Keratinocyte (primary cell): ENCODE results near the gene FCHO2. TPM values are rescaled to one million over a fixed set of nuclear protein-coding genes. Genes with fewer than 3 reads are reported as not detected.

Experiments used
- DNase-seq: peaks from one replicate; pipeline ENCODE4 v3.0.0-alpha.2; 2011; ENCODE audit warnings: low read depth, missing footprints, low spot score
- FAIRE-seq: peaks from 2 replicates; lab custom pipeline; 2011; peaks lifted over from hg19 to GRCh38; lab: Jason Lieb, UNC
- H2AFZ ChIP-seq: 2 replicates; pipeline ENCODE4 v1.6.0; 2012; ENCODE audit warnings: low read length, control low read depth, inconsistent platforms; ENCODE audit not compliant: control insufficient read depth
- H3K27ac ChIP-seq: 2 replicates; pipeline ENCODE4 v1.5.1; 2011; ENCODE audit warnings: low read length; ENCODE audit not compliant: control insufficient read depth, insufficient read depth
- H3K27me3 ChIP-seq: 3 replicates; pipeline ENCODE4 v1.6.0; 2011; ENCODE audit warnings: low read length; ENCODE audit not compliant: control insufficient read depth, insufficient read depth; ENCODE audit errors: extremely low read depth
- H3K36me3 ChIP-seq, 2 experiments: 2 replicates in 1 of 2; 3 replicates in 1 of 2; pipeline ENCODE4 v1.5.1; 2011; ENCODE audit warnings: low read length in 2 of 2, mild to moderate bottlenecking in 1 of 2; ENCODE audit not compliant: control insufficient read depth in 2 of 2, insufficient read depth in 2 of 2; ENCODE audit errors: extremely low read depth in 1 of 2
- H3K4me1 ChIP-seq: 3 replicates; pipeline ENCODE4 v1.5.1; 2011; ENCODE audit warnings: low read length; ENCODE audit not compliant: control insufficient read depth, insufficient read depth; ENCODE audit errors: extremely low read depth
- H3K4me2 ChIP-seq: 3 replicates; pipeline ENCODE4 v1.6.0; 2011; ENCODE audit warnings: low read depth, low read length; ENCODE audit not compliant: control insufficient read depth, insufficient read depth; ENCODE audit errors: extremely low read depth
- H3K4me3 ChIP-seq, 3 experiments: fragments of 200-600 bp in 1 of 3; sonication (generic) in 1 of 3; 2 replicates in 2 of 3; 3 replicates in 1 of 3; pipeline ENCODE4 v1.5.1; 2011 to 2016; ENCODE audit warnings: low read length in 3 of 3, mild to moderate bottlenecking in 3 of 3, control low read depth in 2 of 3, inconsistent platforms in 1 of 3, low read depth in 1 of 3, mixed read lengths in 1 of 3, mixed run types in 1 of 3, moderate library complexity in 1 of 3; ENCODE audit not compliant: control insufficient read depth in 2 of 3, insufficient read depth in 2 of 3; ENCODE audit errors: extremely low read depth in 1 of 3
- H3K79me2 ChIP-seq: 2 replicates; pipeline ENCODE4 v1.6.0; 2012; ENCODE audit warnings: low read length; ENCODE audit not compliant: control insufficient read depth, insufficient read depth
- H3K9ac ChIP-seq: 3 replicates; pipeline ENCODE4 v1.6.0; 2011; ENCODE audit warnings: low read length; ENCODE audit not compliant: control insufficient read depth, insufficient read depth; ENCODE audit errors: extremely low read depth
- H3K9me1 ChIP-seq: 3 replicates; pipeline ENCODE4 v1.6.0; 2011; ENCODE audit warnings: low read length; ENCODE audit not compliant: control insufficient read depth, insufficient read depth; ENCODE audit errors: extremely low read depth
- H3K9me3 ChIP-seq: 2 replicates; pipeline ENCODE4 v1.5.1; 2012; ENCODE audit warnings: low read depth, low read length; ENCODE audit not compliant: control insufficient read depth
- H4K20me1 ChIP-seq: 3 replicates; pipeline ENCODE4 v1.6.0; 2011; ENCODE audit warnings: low read length; ENCODE audit not compliant: control insufficient read depth, insufficient read depth; ENCODE audit errors: extremely low read depth
- CTCF ChIP-seq, 3 experiments: IDR thresholded peaks in 1 of 3; conservative IDR thresholded peaks in 1 of 3; optimal IDR thresholded peaks in 1 of 3; 2 replicates in 2 of 3; 3 replicates in 1 of 3; pipeline versions ENCODE3 to v1.5.1; 2011; ENCODE audit warnings: low read length in 3 of 3, mild to moderate bottlenecking in 3 of 3, moderate library complexity in 2 of 3, control low read depth in 1 of 3, inconsistent platforms in 1 of 3; ENCODE audit not compliant: insufficient read depth in 2 of 3; ENCODE audit errors: extremely low read depth in 1 of 3
- EZH2 ChIP-seq: IDR thresholded peaks from one replicate; pipeline ENCODE4 v1.6.1; 2012; ENCODE audit warnings: inconsistent platforms, mild to moderate bottlenecking, low read length, moderate library complexity
- dilution Hi-C: fragments of 300-500 bp; cut with MboI; formaldehyde crosslinking; loops from one replicate; pipeline ENCODE4 v1.7.0; 2020; ENCODE audit warnings: low sequenced_read_pairs; ENCODE audit not compliant: extremely low pct_ligation_motif_present
- polyA plus RNA-seq, 5 experiments: library from polyadenylated mRNA; depleted of rRNA in 3 of 5; stranded (reverse) in 3 of 5; stranded (forward) in 1 of 5; unstranded in 1 of 5; fragments of >200 nt; gene quantifications; 1 replicate in 1 of 5; 2 replicates in 3 of 5; 3 replicates in 1 of 5; pipeline versions ENCODE4 v1.2.1 to v1.2.3, GENCODE V29; 2011 to 2012; ENCODE audit warnings: missing spikeins in 2 of 5, low read depth in 1 of 5, low replicate concordance in 1 of 5

FCHO2 gene
- polyA plus RNA-seq, 1 donor (not counting 4 experiments of a cell fraction or from before 2014, with no cell fraction given): 10.6 TPM

DNA sequence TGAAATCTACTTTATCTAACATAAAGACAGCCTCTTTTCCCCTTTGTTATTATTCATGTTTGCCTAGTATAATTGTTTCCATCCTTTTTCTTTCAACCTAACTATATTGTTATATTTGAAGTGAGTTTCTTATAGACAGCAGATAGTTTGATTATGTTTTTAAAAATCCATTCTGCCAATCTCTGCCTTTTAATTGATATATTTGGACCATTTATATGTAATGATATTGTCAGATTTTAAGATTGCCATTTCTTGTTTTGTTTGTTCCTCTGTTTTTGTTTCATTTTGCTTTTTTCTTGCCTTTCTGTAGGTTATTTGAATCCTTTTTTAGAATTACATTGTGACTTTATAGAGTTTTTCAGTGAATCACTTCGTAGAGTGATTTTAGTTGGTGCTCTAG, 89.8 kb downstream of the FCHO2 start:
- H4K20me1 ChIP-seq: no peaks in the 10 kb centered on the region
- H3K36me3 ChIP-seq: peaks cover 0 to 3% of the 10 kb centered on the region in 2 experiments
- no peak overlapping the region for H3K4me3 ChIP-seq
- FAIRE-seq (no peak), DNase-seq (no peak)
- no peaks in the 10 kb centered on the region for H3K9me3 ChIP-seq
- H3K27ac ChIP-seq: no peak overlapping the region
- H2AFZ ChIP-seq: no peak overlapping the region
- H3K79me2 ChIP-seq: no peaks in the 10 kb centered on the region
- H3K9ac ChIP-seq: no peak overlapping the region
- H3K9me1 ChIP-seq: no peaks in the 10 kb centered on the region
- no peaks in the 10 kb centered on the region for H3K27me3 ChIP-seq
- no peaks in the 10 kb centered on the region for H3K4me1 ChIP-seq
- TF ChIP-seq CTCF (optimal IDR thresholded peaks at IDR 0.05 in 1 of 3, IDR thresholded peaks at IDR 0.05 in 1 of 3, conservative IDR thresholded peaks at IDR 0.05 in 1 of 3; ENCODE audit: extremely low read depth in 1 of 3, insufficient read depth in 2 of 3, low read length in 3 of 3) (no peak), EZH2 (no peak)
- H3K4me2 ChIP-seq: no peak overlapping the region
- dilution Hi-C loops: no loop called here

DNA sequence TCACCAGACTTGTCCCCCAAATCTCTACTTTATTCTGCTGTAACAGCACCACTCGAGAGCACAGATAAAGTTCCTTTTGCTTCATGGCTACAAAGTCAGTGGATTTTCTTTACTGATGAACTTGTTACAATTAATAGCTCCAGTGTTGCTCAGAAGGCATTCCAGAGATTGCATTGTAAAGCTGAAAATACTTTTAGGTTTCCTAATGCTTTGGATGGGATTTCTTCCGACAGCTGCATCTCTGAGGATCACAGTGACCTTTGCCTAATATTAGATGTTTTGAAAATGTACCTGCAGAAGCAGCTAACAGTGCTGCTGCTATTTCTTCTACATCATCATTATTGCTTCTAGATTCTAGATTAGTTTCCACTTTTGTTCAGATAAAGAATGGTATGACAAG, 105.8 kb downstream of the FCHO2 start:
- H2AFZ ChIP-seq: no peak overlapping the region
- no peaks in the 10 kb centered on the region for H3K36me3 ChIP-seq
- no peak for DNase-seq
- no peaks in the 10 kb centered on the region for H3K9me1 ChIP-seq
- H3K4me2 ChIP-seq: no peak overlapping the region
- no peaks in the 10 kb centered on the region for H4K20me1 ChIP-seq
- no peaks in the 10 kb centered on the region for H3K27me3 ChIP-seq
- TF ChIP-seq CTCF (optimal IDR thresholded peaks at IDR 0.05 in 1 of 3, IDR thresholded peaks at IDR 0.05 in 1 of 3, conservative IDR thresholded peaks at IDR 0.05 in 1 of 3; ENCODE audit: extremely low read depth in 1 of 3, insufficient read depth in 2 of 3, low read length in 3 of 3) (no peak), EZH2 (no peak)
- H3K9me3 ChIP-seq: no peaks in the 10 kb centered on the region
- H3K27ac ChIP-seq: no peak overlapping the region
- no peak overlapping the region for H3K4me3 ChIP-seq
- dilution Hi-C loops: no loop called here
- H3K4me1 ChIP-seq: peaks cover 2% of the 10 kb centered on the region
- H3K9ac ChIP-seq: no peak overlapping the region
- no peaks in the 10 kb centered on the region for H3K79me2 ChIP-seq
- no peak for FAIRE-seq
